Kidney (tissue), 14 donors: Measurements from ENCODE around the gene PKLR. TPM values are rescaled to one million over a fixed set of nuclear protein-coding genes. Genes with fewer than 3 reads are reported as not detected.

ENCODE experiments used
- DNase-seq, 5 donors: peaks; one replicate each; pipeline ENCODE4 v3.0.0-alpha.2; 2013 to 2020
- FAIRE-seq: peaks from 2 replicates; lab custom pipeline; 2012; peaks lifted over from hg19 to GRCh38; lab: Jason Lieb, UNC
- H3K27ac ChIP-seq, 2 donors: one replicate each; pipeline ENCODE4 v1.7.0; 2013; ENCODE audit warnings: low read depth in 2 of 2, low read length in 2 of 2, inconsistent platforms in 1 of 2
- H3K27me3 ChIP-seq: one replicate; pipeline ENCODE4 v1.7.1; 2013; ENCODE audit warnings: low read length, inconsistent platforms; ENCODE audit not compliant: control insufficient read depth, insufficient read depth
- H3K36me3 ChIP-seq, 3 donors: one replicate each; pipeline versions ENCODE4 v1.7.0 to v1.7.1; 2013; ENCODE audit warnings: low read length in 3 of 3, control low read depth in 1 of 3, inconsistent platforms in 1 of 3; ENCODE audit not compliant: insufficient read depth in 3 of 3, control insufficient read depth in 2 of 3
- H3K4me1 ChIP-seq, 3 donors: one replicate each; pipeline versions ENCODE4 v1.7.0 to v1.7.1; 2013; ENCODE audit warnings: low read length in 3 of 3, inconsistent platforms in 1 of 3, low read depth in 1 of 3; ENCODE audit not compliant: control insufficient read depth in 2 of 3, insufficient read depth in 2 of 3
- H3K4me3 ChIP-seq, 3 donors: one replicate each; pipeline versions ENCODE4 v1.7.0 to v1.8.1; 2013; ENCODE audit warnings: low read length in 3 of 3, control low read depth in 1 of 3, inconsistent platforms in 1 of 3
- H3K9ac ChIP-seq, 3 donors: one replicate each; pipeline versions ENCODE4 v1.7.0 to v1.7.1; 2013; ENCODE audit warnings: low read length in 3 of 3, control low read depth in 1 of 3, inconsistent platforms in 1 of 3
- H3K9me3 ChIP-seq, 3 donors: one replicate each; pipeline versions ENCODE4 v1.7.0 to v1.7.1; 2013; ENCODE audit warnings: low read length in 3 of 3, control low read depth in 1 of 3, inconsistent platforms in 1 of 3; ENCODE audit not compliant: control insufficient read depth in 2 of 3, insufficient read depth in 1 of 3
- intact Hi-C: fragments of 100-400 bp; cut with DNase I; formaldehyde crosslinking; loops from one replicate; pipeline ENCODE4 v1.11.1; 2022
- microRNA-seq: library from miRNA; unstranded; fragments of <30 nt; microRNA quantifications from one replicate; pipeline ENCODE4 v1.2.0, GENCODE V29; 2020
- polyA plus RNA-seq: library from polyadenylated mRNA; stranded (reverse); fragments of 350-450 nt; fragmentation: Illumina TruSeq; extraction: RNeasy Lipid Tissue Mini Kit (QIAGEN cat#74804); gene quantifications from one replicate; pipeline ENCODE4 v1.2.3, GENCODE V29; 2014; ENCODE audit warnings: low read depth, low replicate concordance; ENCODE audit not compliant: insufficient read depth
- total RNA-seq: library from RNA; stranded (reverse); fragmentation: NEBNext Ultra II Directional; extraction: Animal tissue kit (Norgen Biotek cat#: 25700); gene quantifications from one replicate; pipeline ENCODE4 v1.2.1, GENCODE V29; 2021
- TF ChIP-seq, protein P1 (sequence below): IDR thresholded peaks from 3 replicates; pipeline ENCODE4 v1.5.1; 2012; ENCODE audit warnings: mild to moderate bottlenecking, moderate library complexity, borderline replicate concordance; ENCODE audit not compliant: insufficient read depth; ENCODE audit errors: extremely low read depth
- donor health status: control.
- donor health status: control.
- donor health status: control.
- donor health status: control.
- donor health status: control.
- donor health status: DM: yes; HTN: yes; CAD: no.
- donor health status: Normal renal cell carcinoma (clear cell type).

Gene PKLR
- total and polyA plus RNA-seq, 2 donors from 2014 or later, result 0.82 to 19.9 TPM

DNA sequence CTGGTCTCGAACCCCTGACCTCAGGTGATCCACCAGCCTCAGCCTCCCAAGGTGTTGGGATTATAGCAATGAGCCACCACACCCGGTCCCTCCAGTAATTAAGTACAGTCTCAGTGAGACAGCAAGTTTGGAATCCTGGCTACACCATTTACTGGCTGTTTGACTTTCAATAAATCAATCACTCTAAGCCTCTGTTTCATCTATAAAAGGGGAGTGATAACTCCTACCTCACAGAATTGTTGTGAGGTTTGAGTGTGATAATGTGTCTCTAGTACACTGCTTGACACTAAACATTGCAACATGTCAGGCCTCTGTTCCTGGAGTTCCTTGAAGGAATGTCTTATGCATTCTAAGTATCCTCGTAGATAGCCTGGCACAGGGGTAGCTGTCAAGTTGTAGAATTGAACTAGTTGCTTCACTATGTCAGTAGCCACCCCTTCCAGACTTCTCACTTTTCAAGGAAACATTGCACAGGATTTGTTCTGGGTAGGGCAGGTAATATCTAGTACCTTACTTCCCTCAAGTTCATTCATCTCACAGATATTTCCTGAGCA is 58.4 kb downstream of the PKLR start:
- intact Hi-C loops, result no loop called here
- DNase-seq, result no peak
- TF ChIP-seq, protein P1, sequence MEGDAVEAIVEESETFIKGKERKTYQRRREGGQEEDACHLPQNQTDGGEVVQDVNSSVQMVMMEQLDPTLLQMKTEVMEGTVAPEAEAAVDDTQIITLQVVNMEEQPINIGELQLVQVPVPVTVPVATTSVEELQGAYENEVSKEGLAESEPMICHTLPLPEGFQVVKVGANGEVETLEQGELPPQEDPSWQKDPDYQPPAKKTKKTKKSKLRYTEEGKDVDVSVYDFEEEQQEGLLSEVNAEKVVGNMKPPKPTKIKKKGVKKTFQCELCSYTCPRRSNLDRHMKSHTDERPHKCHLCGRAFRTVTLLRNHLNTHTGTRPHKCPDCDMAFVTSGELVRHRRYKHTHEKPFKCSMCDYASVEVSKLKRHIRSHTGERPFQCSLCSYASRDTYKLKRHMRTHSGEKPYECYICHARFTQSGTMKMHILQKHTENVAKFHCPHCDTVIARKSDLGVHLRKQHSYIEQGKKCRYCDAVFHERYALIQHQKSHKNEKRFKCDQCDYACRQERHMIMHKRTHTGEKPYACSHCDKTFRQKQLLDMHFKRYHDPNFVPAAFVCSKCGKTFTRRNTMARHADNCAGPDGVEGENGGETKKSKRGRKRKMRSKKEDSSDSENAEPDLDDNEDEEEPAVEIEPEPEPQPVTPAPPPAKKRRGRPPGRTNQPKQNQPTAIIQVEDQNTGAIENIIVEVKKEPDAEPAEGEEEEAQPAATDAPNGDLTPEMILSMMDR, result no peak
- peaks cover 0 to 2% (median 0%) of the 10 kb centered on the region in 3 donors for H3K36me3 ChIP-seq
- H3K9ac ChIP-seq, result peak overlapping the region in 1 of 3 donors; percentile 32
- FAIRE-seq, result no peak
- H3K27me3 ChIP-seq, result no peaks in the 10 kb centered on the region
- no peaks in the 10 kb centered on the region for H3K9me3 ChIP-seq
- no peak overlapping the region for H3K27ac ChIP-seq
- H3K4me3 ChIP-seq, result peak overlapping the region in 1 of 3 donors; percentile 77
- H3K4me1 ChIP-seq, result peaks cover 0 to 11% (median 9%) of the 10 kb centered on the region in 3 donors

DNA sequence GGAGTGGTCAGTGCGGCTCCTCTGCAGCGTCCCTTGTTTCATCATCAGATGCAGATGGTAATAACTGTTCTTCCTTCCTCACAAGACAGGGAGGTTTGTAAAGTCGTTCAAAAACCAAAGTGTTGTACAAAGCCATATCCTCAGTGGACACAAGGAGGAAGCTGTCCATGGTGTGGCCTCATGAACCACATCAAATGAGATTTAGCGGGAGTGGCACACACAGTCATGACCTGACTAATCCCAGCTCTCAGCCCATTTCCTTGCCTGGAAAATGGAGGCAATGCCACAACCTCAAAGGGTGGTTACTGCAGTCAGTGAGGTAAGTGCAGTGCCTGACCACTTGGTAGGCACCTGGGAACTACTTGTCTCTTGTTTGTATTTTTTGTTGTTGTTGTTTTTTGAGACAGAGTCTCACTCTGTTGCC is 59.4 kb downstream of the PKLR start:
- DNase-seq (no peak), FAIRE-seq (no peak)
- H3K9ac ChIP-seq, result no peak overlapping the region
- H3K4me1 ChIP-seq, result peaks cover 0 to 11% (median 9%) of the 10 kb centered on the region in 3 donors
- intact Hi-C loops, result no loop called here
- no peaks in the 10 kb centered on the region for H3K9me3 ChIP-seq
- no peaks in the 10 kb centered on the region for H3K27me3 ChIP-seq
- peaks cover 0 to 5% (median 0%) of the 10 kb centered on the region in 3 donors for H3K36me3 ChIP-seq
- no peak overlapping the region for H3K27ac ChIP-seq
- TF ChIP-seq, protein P1, result no peak
- H3K4me3 ChIP-seq, result no peak overlapping the region

DNA sequence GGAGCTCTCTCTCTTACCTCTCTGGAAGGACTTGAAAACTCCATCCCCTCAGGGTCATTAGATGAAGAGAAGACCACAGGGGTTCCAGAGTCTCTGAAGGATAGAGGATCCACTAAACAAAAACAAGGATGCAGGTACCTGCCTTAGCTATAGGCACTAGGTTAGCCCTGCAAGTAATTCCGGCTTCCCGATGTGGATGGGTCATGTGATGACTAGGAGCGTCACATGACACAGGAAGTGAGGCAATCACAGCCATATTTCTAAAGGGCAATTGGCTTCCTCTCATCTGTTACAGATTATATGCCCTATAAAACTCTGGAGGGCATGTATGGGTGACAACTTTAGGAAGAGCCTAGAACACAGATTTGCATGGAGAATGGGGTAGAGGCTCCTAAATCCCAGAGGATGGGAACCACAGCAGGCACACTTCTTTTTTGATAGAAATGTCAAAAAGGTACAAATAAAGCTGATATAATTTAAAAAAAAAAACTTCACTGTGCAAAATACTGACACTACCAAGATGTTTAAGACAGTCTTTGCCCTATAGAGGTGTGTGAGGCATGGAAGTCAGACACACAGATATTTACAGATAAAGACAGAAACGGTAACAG is 60.1 kb downstream of the PKLR start:
- DNase-seq (peak in 4 of 5 donors; percentile 78 to 93 (median 85)), FAIRE-seq (no peak)
- H3K9me3 ChIP-seq, result no peaks in the 10 kb centered on the region
- intact Hi-C loops, result no loop called here
- peak overlapping the region in 2 of 3 donors; percentile 32 to 53 for H3K9ac ChIP-seq
- H3K36me3 ChIP-seq, result peaks cover 0 to 7% (median 0%) of the 10 kb centered on the region in 3 donors
- TF ChIP-seq, protein P1, result no peak
- H3K27me3 ChIP-seq, result no peaks in the 10 kb centered on the region
- peaks cover 0 to 11% (median 9%) of the 10 kb centered on the region in 3 donors for H3K4me1 ChIP-seq
- peak overlapping the region; percentile 50 to 84 (median 68) for H3K4me3 ChIP-seq
- no peak overlapping the region for H3K27ac ChIP-seq

Small RNA genes within 50 kb of the gene (microRNA-seq; reads per million reads assigned to microRNA genes)
- gene MIR555, result not detected

Other genes with a start within 250 kb of the PKLR start
- 7.6 TPM for gene EFNA4, start 237.7 kb downstream of the PKLR start, total RNA-seq
- gene EFNA4, start 237.7 kb downstream of the PKLR start, polyA plus RNA-seq, result 11.8 TPM
- 1.7 TPM for gene EFNA3, start 222.6 kb downstream of the PKLR start, total RNA-seq
- gene EFNA3, start 222.6 kb downstream of the PKLR start, polyA plus RNA-seq, result 1.2 TPM
- 133 TPM for gene EFNA1, start 173.6 kb downstream of the PKLR start, total RNA-seq
- 61.1 TPM for gene EFNA1, start 173.6 kb downstream of the PKLR start, polyA plus RNA-seq
- gene SLC50A1, start 165.6 kb downstream of the PKLR start, total RNA-seq, result 34.8 TPM
- gene SLC50A1, start 165.6 kb downstream of the PKLR start, polyA plus RNA-seq, result 61.8 TPM
- 84.4 TPM for gene DPM3, start 160.9 kb downstream of the PKLR start, total RNA-seq
- 237 TPM for gene DPM3, start 160.9 kb downstream of the PKLR start, polyA plus RNA-seq
- gene KRTCAP2, start 128.1 kb downstream of the PKLR start, total RNA-seq, result 198 TPM
- 351 TPM for gene KRTCAP2, start 128.1 kb downstream of the PKLR start, polyA plus RNA-seq
- 2.1 TPM for gene TRIM46, start 127.6 kb downstream of the PKLR start, total RNA-seq
- 0.28 TPM for gene TRIM46, start 127.6 kb downstream of the PKLR start, polyA plus RNA-seq
- gene THBS3, start 93.5 kb downstream of the PKLR start, total RNA-seq, result 33.0 TPM
- gene THBS3, start 93.5 kb downstream of the PKLR start, polyA plus RNA-seq, result 21.4 TPM
- 38.8 TPM for gene MTX1, start 92.7 kb downstream of the PKLR start, total RNA-seq
- 86.9 TPM for gene MTX1, start 92.7 kb downstream of the PKLR start, polyA plus RNA-seq
- gene ENTREP3, start 46.0 kb downstream of the PKLR start, total RNA-seq, result 22.8 TPM
- gene ENTREP3, start 46.0 kb downstream of the PKLR start, polyA plus RNA-seq, result 19.8 TPM
- 66.7 TPM for gene SCAMP3, start 39.1 kb downstream of the PKLR start, total RNA-seq
- gene SCAMP3, start 39.1 kb downstream of the PKLR start, polyA plus RNA-seq, result 89.1 TPM
- gene CLK2, start 27.9 kb downstream of the PKLR start, total RNA-seq, result 59.7 TPM
- 28.9 TPM for gene CLK2, start 27.9 kb downstream of the PKLR start, polyA plus RNA-seq
- gene HCN3, start 24.0 kb downstream of the PKLR start, total RNA-seq, result 3.3 TPM
- gene HCN3, start 24.0 kb downstream of the PKLR start, polyA plus RNA-seq, result 4.5 TPM
- 112 TPM for gene FDPS, start 7.4 kb upstream of the PKLR start, total RNA-seq
- gene FDPS, start 7.4 kb upstream of the PKLR start, polyA plus RNA-seq, result 184 TPM
- gene RUSC1, start 19.5 kb upstream of the PKLR start, total RNA-seq, result 32.7 TPM
- gene RUSC1, start 19.5 kb upstream of the PKLR start, polyA plus RNA-seq, result 29.7 TPM